ENCODE data around the gene RGS17.
"Not testable (repeated sequence)": the region's sequence is repeated elsewhere in the genome, so short reads cannot be mapped to it uniquely, and the experiment has no call there.

The RGS17 gene

DNA sequence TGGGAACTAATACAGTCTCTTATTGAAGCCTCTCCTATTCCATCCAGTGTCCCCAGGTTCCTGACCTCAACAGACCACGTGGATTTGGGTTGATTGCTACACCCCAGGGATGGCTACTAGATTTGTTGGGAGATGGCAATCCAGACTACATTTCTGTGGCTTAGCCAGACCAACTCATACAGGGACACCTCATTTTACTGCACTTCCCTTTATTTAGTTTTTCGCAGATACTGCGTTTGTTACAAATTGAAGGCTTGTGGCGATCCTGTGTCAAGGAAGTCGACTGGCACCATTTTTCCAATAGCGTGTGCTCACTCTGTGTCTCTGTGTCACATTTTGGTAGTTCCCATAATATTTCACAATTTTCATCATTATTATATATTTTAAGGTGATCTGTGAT is 118.2 kb downstream of the RGS17 start:
- H3K4me3 Mint-ChIP-seq: no peak overlapping the region
- H3K27ac Mint-ChIP-seq: no peak overlapping the region
- H3K4me1 Mint-ChIP-seq: peaks cover 8% of the 10 kb centered on the region
- TF ChIP-seq, protein P1, sequence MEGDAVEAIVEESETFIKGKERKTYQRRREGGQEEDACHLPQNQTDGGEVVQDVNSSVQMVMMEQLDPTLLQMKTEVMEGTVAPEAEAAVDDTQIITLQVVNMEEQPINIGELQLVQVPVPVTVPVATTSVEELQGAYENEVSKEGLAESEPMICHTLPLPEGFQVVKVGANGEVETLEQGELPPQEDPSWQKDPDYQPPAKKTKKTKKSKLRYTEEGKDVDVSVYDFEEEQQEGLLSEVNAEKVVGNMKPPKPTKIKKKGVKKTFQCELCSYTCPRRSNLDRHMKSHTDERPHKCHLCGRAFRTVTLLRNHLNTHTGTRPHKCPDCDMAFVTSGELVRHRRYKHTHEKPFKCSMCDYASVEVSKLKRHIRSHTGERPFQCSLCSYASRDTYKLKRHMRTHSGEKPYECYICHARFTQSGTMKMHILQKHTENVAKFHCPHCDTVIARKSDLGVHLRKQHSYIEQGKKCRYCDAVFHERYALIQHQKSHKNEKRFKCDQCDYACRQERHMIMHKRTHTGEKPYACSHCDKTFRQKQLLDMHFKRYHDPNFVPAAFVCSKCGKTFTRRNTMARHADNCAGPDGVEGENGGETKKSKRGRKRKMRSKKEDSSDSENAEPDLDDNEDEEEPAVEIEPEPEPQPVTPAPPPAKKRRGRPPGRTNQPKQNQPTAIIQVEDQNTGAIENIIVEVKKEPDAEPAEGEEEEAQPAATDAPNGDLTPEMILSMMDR (IDR thresholded peaks at IDR 0.05; ENCODE audit: unreplicated experiment in 3 of 3): no peak
- H3K27me3 Mint-ChIP-seq (ENCODE audit: low read depth): no peaks in the 10 kb centered on the region
- H3K9me3 Mint-ChIP-seq: no peaks in the 10 kb centered on the region
- no peaks in the 10 kb centered on the region for H3K36me3 Mint-ChIP-seq (ENCODE audit: low read depth)

DNA sequence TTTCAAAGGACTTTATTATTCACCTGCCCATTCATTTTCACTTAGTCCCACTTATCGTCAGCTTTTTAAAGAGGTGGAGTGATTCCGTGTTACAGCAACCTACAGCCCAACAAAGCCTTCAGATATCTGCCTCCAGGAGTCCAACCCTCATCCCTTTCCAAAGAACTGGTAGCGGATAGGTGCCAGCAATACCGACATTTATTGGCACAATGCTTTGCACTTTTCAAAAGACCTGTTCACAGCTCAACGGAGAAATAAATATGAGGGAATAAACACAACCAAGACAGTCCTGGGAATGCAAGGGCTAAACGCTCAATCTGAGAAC is 127.8 kb downstream of the RGS17 start:
- peak overlapping the region; percentile 89 to 99 (median 98) for H3K4me3 Mint-ChIP-seq

DNA sequence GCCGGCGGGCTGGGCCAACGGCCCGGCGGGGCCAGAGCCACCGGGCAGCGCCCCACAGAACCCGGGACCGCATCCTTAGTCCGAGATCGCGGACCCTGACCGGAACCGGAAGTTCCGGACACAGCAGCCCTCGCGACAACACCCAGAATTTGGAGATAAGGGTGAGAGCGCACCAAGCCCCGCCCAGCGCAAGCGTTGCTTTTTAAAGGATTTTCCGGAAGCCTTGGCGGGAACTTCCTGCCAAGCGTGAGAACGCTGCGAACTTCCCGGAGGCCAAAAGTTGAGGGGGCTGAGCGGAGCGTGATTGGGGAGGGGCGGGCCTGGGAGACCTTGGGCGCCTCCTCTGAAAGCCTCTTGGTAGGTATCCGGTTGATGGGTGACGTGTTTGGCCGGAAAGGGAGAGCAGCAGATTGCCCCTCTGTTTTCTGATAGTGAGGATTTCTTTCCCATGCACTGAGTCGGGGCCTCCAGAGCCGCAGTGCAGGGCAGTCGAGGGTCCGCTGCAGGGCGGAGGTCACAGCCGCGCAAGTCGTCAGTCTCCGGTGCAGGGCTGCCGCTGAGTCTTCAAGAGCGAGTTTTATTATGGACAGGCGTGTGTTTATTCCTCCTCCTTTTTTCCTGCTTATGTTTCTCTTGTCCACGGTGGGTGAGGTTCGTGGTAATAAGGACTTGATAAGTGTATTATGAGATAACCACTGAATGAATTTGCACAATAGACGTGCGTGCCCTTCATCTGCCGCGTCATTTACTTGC is 128.3 kb downstream of the RGS17 start, which contains the start of gene MTRF1L:
TSS of gene MTRF1L (minus strand) at position 97 of the 753 bp plus-strand sequence. CDS start at position 73, 24 bp downstream.
- H3K4me1 Mint-ChIP-seq: peaks cover 23% of the 10 kb centered on the region
- TF ChIP-seq, protein P1 (IDR thresholded peaks at IDR 0.05; ENCODE audit: unreplicated experiment in 3 of 3): no peak

More for the DNA sequence above, 127.8 kb downstream of the RGS17 start:
- H3K36me3 Mint-ChIP-seq (ENCODE audit: low read depth): peaks cover 17% of the 10 kb centered on the region
- H3K4me1 Mint-ChIP-seq: peaks cover 23% of the 10 kb centered on the region
- TF ChIP-seq, protein P1 (IDR thresholded peaks at IDR 0.05; ENCODE audit: unreplicated experiment in 3 of 3): no peak
- no peaks in the 10 kb centered on the region for H3K27me3 Mint-ChIP-seq (ENCODE audit: low read depth)
- H3K9me3 Mint-ChIP-seq: no peaks in the 10 kb centered on the region
- peak overlapping the region; percentile 89 to 98 (median 97) for H3K27ac Mint-ChIP-seq

DNA sequence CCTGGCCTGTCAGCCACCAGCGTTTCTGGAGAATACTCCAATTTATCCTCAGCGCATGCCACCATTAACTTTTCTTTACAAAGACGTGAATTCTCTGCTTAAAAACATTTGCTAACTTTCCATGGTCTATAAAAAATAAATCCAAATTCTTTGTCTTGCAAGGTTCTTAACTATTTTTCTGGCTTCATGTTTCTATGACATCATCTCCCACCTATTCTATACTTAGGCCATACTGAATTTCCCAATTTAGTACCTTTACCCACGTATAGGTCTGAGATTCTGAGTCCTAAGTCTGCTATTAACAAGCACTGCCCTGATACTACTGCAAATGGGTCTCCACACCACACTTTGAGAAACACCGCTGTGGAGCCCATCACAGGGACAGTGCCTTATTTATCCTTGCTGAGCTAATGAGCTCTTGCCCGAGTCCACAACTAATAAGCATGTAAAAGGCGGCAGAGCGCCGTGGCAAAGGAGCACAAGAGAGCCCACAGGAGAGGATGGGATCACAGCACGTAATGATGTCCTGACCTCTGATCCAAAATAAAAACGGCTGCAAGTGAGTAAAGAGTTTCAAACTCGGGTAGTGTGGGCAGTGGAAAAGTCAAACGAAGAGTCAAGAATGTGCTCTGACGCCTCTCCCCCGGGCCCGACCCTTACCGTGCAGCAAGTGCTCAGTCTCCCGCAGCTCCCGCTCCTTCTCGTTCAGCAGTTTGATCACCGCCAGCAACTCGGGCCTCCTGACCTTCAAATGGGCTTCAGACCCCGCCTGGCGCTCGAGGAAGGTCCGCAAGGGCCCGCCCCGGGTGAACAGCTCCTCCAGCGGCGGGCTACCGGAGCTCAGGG is 129.1 kb downstream of the RGS17 start:
- peak overlapping the region; percentile 79 to 98 (median 89) for H3K27ac Mint-ChIP-seq
- H3K9me3 Mint-ChIP-seq: no peaks in the 10 kb centered on the region
- peak overlapping the region; percentile 92 to 99 (median 95) for H3K4me3 Mint-ChIP-seq
- H3K27me3 Mint-ChIP-seq (ENCODE audit: low read depth): no peaks in the 10 kb centered on the region
- H3K4me1 Mint-ChIP-seq: peaks cover 23% of the 10 kb centered on the region
- H3K36me3 Mint-ChIP-seq (ENCODE audit: low read depth): peaks cover 23% of the 10 kb centered on the region
- TF ChIP-seq, protein P1 (IDR thresholded peaks at IDR 0.05; ENCODE audit: unreplicated experiment in 3 of 3): no peak

More for the DNA sequence above, 128.3 kb downstream of the RGS17 start, which contains the start of gene MTRF1L:
- Mint-ChIP-seq H3K27ac (peak within 1 kb of the TSS; percentile 89 to 98 (median 97)), H3K27me3 (ENCODE audit: low read depth) (no peaks in the 10 kb centered on the region), H3K9me3 (no peaks in the 10 kb centered on the region), H3K36me3 (ENCODE audit: low read depth) (peaks cover 17% of the 10 kb centered on the region), H3K4me3 (peak within 1 kb of the TSS; percentile 95 to 99 (median 98))

DNA sequence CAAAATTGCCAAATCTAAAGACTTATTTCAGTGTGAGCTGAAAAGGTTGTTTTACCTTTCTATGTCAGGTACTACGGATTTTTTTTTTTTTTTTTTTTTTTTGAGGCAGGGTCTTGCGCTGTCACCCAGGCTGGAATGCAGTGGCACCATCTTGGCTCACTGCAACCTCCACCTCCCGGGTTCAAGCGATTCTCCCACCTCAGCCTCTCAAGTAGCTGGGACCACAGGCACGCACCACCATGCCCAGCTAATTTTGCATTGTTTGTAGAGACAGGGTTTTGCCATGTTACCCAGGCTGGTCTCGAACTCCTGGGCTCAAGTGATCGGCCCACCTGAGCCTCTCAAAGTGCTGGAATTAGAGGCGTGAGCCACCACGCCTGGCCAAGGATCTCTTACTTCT is 130.3 kb downstream of the RGS17 start:
- H3K27me3 Mint-ChIP-seq (ENCODE audit: low read depth); H3K9me3 Mint-ChIP-seq: not testable (repeated sequence)
- peak overlapping the region in 1 of 3 experiments; percentile 10 for H3K27ac Mint-ChIP-seq
- peaks cover 30% of the 10 kb centered on the region for H3K36me3 Mint-ChIP-seq (ENCODE audit: low read depth)
- H3K4me1 Mint-ChIP-seq: peaks cover 23% of the 10 kb centered on the region
- H3K4me3 Mint-ChIP-seq: peak overlapping the region; percentile 92 to 99 (median 95)

DNA sequence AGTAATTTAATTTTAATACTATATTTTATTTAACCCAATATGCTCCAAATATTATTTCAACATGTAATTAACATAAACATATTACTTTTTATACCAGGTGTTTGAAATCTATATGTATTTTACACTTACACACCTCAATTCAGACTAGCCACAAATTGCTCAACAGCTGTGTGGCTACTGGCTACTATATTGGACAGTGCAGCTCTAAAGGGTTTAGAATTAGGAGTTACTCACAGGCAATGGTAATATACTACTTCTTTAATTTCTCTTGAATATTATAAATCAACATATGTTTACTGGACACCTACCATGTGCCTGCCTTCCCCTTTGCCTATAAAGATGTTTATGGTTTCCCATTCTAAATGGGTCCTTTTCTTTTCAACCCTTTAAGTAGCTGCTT is 130.8 kb downstream of the RGS17 start:
- peak overlapping the region in 1 of 3 experiments; percentile 10 for H3K27ac Mint-ChIP-seq
- H3K27me3 Mint-ChIP-seq (ENCODE audit: low read depth): no peaks in the 10 kb centered on the region

DNA sequence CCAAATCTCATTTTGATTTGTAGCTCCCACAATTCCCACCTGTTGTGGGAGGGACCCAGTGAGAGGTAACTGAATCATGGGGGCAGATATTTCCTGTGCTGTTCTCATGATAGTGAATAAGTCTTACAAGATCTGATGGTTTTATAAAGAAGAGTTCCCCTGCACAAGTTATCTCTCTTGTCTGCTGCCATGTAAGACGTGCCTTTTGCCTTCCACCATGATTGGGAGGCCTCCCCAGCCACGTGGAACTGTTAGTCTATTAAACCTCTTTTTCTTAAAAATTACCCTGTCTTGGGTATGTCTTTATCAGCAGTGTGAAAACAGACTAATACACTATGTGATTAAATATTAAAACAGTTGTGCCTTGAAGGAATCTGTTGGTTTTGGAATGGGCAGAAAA is 131.5 kb downstream of the RGS17 start:
- Mint-ChIP-seq H3K36me3 (ENCODE audit: low read depth) (peaks cover 32% of the 10 kb centered on the region), H3K4me1 (peaks cover 23% of the 10 kb centered on the region), H3K4me3 (peak overlapping the region; percentile 28 to 57 (median 56))
- H3K27ac Mint-ChIP-seq; H3K9me3 Mint-ChIP-seq; H3K27me3 Mint-ChIP-seq (ENCODE audit: low read depth): not testable (repeated sequence)

More for the DNA sequence above, 130.8 kb downstream of the RGS17 start:
- Mint-ChIP-seq H3K36me3 (ENCODE audit: low read depth) (peaks cover 32% of the 10 kb centered on the region), H3K4me3 (peak overlapping the region; percentile 60 to 81 (median 74)), H3K9me3 (no peaks in the 10 kb centered on the region), H3K4me1 (peaks cover 23% of the 10 kb centered on the region)
- TF ChIP-seq, protein P1 (IDR thresholded peaks at IDR 0.05; ENCODE audit: unreplicated experiment in 3 of 3): no peak

Data from nephron (organoid).